Epidermal melanocyte (primary cell): Measurements from ENCODE around the gene ZNF420.
"Not testable (repeated sequence)": the region's sequence is repeated elsewhere in the genome, so short reads cannot be mapped to it uniquely, and the experiment has no call there.

Source experiments
- DNase-seq: peaks from one replicate; pipeline ENCODE4 v3.0.0; 2011; ENCODE audit warnings: low spot score; ENCODE audit not compliant: insufficient read length

Gene ZNF420

DNA sequence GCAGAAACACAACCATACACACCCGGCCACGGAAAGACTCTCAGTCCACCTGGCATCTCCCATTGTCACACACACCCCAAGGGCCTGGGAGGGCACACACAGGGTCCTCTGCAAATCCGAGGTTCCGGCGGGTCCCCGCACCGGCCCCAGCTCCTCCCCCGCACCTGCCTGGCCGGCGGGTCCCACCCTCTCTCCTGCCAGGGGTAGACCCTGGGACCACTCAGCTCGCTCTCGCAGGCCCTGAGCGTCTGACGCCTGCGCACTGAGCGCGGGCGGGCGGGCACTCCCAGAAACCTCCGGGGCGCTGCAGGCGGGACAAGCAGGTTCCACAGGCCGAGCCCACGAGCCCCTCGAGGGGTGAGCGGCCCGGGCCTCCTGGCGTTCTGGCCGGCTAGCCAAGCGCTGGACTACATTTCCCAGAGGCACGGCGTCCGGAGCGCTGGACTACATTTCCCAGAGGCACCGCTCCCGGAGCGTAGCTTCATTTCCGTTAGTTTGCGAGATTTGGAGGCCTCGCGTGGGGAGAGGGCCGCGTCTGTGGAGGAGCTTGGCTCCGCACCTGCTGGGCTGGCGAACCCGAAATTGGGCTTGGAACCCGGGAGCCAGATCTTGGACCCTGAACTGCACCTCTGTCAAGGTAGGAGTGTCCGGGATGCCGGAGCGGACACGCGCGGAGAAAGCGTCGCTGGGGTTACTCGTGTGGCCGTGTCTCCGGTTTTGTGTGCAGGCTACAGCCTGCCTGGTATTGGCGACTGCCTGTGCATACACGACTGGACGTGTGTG is at the start of gene ZNF420:
Gene ZNF420, plus strand, starts transcription at position 500 of the 783 bp plus-strand sequence. CDS start 10,686 bp downstream, outside the sequence.
- DNase-seq: peak; percentile 61

DNA sequence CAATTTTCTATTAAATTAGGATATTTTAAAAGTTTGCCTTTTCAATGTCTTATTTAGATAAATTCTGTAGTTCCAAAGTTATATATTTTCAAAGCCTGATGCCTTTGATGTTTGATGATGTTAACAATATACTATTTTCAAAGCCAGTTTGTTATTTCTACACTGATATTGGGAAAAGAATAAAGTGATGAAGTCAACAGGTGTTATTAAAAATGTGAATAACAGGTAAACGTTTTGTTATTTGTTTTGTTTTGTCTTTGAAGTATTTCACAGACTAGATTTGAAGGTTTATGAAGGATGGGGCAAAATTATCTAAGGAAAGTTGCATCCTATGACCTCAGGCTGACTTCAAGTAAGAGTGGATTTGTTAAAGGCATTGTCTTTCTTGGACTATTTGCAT is 33.1 kb upstream of the ZNF420 start:
- no peak for DNase-seq

DNA sequence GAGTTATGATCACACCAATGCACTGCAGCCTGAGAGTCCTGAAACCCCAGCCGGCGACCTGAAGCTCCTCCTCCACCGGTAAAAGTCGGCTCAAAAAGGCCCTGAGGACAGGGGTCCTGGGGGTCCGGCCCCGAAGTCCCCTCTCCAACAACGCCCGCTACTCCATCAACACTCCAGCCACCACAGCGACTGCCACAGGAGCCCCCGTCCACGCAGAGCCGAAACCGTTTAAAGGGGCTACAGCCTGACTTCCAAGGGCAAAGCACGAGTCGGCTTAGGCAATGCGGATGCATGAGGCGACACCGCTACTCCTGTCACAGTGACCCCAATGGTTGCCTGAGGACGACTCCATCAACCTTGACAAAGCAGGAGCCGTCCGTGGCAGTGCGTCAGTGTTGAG is 22.9 kb upstream of the ZNF420 start:
- DNase-seq: no peak

DNA sequence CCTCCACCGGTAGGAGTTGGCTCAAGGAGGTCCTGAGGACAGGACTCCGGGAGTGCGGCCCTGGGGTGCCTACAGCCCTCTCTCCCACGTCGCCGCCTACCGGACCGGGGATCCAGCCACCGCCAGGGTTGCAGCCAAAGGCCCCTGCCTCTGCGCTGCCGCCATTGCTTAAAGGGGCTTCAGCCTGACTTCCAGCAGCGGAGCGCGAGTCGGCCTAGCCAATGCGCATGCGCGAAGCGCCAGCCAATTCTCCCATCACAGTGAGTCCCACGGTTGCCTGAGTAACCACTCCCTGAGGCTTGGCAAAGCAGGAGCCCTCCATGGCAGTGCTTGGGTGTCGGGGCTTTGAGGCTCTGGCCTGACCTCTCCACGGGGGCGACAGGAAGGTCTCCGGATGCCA is 21.5 kb upstream of the ZNF420 start:
- DNase-seq: no peak

DNA sequence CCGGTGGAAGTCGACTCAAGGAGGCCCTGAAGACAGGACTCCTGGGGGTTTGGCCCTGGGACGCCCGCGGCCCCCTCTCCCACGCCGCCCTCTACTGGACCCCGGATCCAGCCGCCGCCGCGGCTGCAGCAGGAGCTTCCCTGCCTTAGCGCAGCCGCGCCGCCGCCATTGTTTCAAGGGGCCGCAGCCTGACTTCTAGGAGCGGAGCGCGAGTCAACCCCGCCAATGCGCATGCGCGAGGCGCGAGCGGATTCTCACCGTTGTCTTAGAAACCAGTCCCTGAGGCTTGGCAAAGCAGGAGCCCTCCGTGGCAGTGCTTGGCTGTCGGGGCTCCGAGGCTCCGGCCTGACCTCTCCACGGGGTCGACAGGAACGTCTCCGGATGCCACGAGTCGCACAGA is 19.1 kb upstream of the ZNF420 start:
- no peak for DNase-seq

DNA sequence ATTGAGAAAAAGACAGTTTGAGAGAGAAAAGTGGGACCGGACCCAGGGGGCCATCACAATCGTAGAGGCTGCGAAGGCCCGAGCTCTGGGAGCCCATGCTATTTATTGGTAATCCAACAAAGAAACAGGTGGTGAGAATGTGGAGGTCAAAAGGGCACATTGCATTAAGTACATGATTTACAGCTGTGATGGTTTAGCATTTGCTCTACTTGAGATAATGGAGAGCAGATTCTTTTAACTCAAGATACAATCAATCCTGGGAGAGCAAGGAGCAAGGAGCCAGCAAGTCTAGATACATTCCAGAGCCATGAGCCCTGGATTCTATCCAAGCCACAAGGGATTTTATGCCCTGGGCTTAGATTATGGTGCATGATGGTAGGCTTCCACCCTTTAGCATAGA is 13.3 kb upstream of the ZNF420 start:
- not testable (repeated sequence) for DNase-seq

DNA sequence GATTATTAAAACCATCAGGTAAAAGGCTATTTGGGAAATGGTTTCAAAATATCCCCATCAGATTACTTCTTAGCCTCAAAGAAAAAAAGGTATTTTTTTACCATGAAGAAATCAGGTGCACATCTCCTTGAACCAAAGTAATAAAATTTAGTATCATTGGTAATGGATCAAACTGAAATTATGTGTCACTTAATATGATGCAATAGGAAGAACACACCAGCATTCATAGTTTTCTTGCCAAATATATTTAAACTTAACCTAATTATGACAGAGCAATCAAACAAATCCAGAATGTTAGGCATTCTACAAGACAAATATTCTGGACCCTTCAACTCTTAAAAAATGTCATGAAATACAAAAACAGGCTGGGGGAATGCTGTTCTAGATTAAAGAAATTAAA is 4.1 kb upstream of the ZNF420 start:
- DNase-seq: no peak

DNA sequence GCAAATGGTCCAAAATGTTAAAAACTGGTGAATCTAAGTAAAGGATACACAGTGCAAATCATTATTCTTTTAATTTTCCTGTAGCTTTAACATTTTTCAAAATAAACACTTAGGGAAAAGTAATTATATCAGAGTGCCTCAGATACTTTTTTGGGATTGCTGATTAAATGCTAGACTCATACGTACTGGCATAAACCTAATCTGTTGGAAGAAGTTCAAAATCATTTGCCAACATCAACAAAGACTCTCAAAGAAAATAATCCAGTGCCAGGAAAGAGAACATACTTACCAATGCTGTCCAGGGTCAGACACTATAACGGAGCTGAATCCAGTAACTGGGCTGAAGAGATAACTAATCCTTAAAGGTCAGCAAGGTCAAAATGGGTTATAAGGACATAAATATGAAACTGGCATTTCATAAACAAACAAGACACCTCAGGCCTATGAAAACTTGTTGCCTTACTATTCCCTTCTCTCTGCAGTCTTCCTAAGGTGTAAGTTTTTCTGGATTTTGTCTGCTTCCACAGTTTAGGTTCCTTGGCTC is 3.3 kb upstream of the ZNF420 start:
- DNase-seq: no peak

DNA sequence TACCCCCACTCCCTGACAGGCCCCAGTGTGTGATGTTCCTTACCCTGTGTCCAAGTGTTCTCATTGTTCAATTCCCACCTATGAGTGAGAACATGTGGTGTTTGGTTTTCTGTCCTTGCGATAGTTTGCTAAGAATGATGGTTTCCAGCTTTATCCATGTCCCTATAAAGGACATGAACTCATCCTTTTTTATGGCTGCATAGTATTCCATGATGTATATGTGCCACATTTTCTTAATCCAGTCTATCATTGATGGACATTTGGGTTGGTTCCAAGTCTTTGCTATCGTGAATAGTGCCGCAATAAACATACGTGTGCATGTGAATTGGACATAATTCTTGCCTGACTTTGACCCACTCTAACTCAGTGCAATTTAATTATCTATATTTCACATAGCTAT is 1.7 kb upstream of the ZNF420 start:
- DNase-seq: not testable (repeated sequence)

DNA sequence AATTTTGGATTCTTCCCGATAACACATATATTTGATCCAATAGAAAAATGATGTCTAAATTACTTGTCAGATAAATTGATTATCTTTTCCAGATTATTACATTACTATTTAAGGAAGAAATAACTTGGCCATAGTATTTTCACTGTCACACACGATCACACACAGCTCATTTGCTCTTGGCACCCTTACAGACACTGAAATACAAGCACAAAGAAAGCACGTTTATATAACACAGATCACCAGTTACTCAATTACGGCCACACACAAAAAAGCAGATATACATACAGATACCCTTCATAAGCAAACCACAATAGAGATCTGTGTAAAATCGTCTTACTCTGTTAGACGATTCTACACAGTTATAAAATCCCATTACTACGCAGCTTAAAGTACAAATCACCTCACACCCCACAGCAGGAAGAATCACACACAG is 716 bp upstream of the ZNF420 start:
- no peak for DNase-seq

DNA sequence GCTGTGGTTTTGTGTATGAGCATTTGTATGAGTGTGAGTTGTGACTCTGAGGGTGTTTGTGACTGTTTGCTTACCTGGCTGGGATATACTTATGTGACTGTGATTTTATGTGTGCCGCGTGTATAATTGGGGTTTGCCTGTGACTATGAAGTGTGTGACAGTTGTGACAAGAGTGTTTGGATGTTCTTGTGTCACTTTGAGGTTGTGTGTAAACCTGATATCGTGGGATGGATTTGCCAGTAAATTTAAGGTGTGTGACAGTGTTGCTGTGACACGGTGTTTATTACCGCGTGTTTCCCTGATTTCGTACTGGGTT is 442 bp downstream of the ZNF420 start:
- DNase-seq: no peak

DNA sequence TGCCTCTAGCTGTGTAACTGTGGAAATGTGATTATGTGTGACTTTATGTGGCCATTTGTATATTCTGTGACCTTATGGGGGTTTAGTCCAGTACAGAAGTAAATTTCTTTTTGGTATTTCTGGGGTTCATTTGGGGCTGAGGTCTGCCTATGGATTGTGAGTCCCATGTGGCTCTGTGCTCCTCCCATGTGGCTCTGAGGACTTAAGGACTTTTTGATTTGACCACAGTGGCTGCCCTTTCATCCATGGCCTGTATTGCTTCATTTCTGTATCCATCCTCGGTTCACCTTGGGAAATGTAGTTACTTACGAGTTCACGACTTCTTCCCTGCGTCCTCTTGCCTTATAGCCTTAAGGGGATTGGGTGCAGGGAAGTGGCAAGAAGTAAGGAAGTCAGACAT is 1.0 kb downstream of the ZNF420 start:
- DNase-seq: no peak

DNA sequence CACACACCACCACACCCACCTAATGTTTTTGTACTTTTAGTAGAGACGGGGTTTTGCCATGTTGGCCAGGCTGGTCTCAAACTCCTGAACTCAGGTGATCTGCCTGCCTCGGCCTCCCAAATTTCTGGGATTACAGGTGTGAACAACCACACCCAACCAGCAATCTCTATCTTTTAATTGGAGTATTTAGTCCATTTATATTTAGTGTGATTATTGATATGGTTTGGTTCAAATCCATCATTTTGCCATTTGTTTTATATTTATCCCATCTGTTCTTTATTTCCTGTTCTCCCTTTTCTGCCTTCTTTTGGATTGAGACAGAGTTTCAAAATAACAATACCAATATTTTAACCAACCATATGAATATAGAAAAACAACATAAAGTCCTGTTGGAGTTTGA is 4.1 kb downstream of the ZNF420 start:
- no peak for DNase-seq

DNA sequence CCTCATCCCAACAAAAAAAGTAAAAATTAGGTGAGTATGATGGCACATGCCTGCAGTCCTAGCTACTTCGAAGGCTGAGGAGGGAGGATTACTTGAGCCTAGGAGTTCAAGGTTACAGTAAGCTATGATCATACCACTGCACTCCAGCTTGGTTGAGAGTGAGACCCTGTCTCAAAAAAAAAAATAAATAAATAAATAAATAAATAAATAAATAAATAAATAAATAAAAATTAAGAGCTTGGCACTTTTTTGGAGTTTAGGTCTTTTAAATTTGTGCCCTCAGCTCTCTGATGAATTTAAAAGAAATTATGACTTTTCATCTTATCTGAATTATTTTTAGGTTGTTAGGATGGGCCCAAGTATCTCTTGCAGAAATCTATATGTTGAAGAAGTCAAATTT is 8.9 kb downstream of the ZNF420 start:
- no peak for DNase-seq

DNA sequence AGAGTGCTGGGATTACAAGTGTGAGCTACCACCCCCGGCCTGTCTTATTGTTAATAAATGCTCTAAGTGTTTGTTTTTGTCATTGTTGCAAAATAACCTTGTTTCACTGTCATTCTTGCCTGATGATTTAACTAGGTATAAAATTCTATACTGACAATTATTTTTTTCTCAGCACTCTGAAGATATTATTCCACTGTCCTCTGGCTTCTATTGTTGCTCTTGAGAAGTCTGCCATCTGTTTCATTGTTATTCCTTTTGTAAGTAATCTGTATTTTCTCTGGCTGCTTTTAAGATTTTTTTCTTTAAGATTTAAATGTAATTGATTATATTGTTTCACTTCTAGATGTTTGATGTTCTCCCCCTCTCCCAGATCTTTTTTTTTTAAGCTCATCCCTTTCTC is 17.6 kb downstream of the ZNF420 start:
- DNase-seq: no peak

DNA sequence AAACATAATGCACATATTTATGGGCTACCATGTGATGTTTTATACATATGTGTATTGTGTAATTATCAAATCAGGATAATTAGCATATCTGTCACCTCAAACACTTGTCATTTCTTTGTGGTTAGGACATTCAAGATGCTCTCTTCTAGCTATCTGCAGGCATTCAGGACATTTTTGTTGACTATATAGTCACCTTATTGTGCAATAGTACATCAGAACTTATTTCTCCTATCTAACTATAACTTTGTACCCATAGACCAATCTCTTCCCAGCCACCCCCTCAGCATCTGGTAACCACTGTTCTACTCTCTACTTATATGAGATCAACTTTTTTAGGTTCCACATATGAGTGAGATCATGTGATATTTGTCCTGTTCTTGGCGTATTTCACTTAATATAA is 20.3 kb downstream of the ZNF420 start:
- DNase-seq: no peak

DNA sequence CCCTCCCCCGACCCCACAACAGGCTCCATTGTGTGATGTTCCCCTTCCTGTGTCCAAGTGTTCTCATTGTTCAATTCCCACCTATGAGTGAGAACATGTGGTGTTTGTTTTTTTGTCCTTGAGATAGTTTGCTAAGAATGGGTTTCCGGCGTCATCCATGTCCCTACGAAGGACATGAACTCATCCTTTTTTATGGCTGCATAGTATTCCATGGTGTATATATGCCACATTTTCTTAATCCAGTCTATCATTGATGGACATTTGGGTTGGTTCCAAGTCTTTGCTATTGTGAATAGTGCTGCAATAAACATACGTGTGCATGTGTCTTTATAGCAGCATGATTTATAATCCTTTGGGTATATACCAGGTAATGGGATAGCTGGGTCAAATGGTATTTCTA is 25.9 kb downstream of the ZNF420 start:
- not testable (repeated sequence) for DNase-seq

DNA sequence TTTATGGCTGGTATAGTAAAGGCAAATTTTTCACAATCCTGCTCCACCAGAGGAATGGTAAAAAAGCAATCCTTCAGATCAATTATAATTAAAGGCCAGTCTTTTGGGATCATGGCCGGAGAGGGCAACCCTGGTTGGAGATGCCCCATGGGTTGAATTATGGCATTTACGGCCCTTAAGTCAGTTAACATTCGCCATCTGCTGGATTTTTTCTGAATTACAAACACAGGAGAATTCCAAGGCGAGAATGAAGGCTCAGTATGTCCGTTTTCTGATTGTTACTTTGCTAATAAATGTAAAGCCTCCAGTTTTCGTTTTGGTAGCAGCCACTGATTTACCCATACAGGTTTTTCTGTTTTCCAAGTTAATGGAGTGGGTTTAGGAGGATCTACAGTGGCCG is 33.5 kb downstream of the ZNF420 start:
- DNase-seq: not testable (repeated sequence)

DNA sequence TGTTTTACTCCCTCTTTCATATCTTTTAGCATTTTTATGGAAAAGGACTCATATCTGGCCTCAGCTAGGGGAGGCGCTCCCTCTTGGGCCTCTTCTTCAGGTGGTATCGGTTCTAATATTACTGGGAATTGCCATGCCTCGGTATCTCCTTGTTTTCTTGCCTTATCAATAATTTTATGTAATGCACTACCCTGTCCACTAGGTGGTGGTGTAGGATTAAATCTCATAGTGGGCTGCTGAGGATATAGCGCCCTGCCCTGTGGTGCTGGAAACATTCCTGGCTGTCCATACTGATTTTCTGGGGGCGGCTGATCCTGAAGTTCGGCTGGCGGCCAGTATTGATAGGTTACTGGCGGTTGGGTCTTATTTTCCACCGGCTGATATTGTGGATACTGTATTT is 35.8 kb downstream of the ZNF420 start:
- DNase-seq: no peak

DNA sequence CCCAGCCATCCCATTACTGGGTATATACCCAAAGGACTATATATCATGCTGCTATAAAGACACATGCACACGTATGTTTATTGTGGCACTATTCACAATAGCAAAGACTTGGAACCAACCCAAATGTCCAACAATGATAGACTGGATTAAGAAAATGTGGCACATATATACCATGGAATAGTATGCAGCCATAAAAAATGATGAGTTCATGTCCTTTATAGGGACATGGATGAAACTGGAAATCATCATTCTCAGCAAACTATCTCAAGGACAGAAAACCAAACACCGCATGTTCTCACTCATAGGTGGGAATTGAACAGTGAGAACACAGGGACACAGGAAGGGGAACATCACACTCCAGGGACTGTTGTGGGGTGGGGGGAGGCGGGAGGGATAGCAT is 43.9 kb downstream of the ZNF420 start:
- DNase-seq: not testable (repeated sequence)

DNA sequence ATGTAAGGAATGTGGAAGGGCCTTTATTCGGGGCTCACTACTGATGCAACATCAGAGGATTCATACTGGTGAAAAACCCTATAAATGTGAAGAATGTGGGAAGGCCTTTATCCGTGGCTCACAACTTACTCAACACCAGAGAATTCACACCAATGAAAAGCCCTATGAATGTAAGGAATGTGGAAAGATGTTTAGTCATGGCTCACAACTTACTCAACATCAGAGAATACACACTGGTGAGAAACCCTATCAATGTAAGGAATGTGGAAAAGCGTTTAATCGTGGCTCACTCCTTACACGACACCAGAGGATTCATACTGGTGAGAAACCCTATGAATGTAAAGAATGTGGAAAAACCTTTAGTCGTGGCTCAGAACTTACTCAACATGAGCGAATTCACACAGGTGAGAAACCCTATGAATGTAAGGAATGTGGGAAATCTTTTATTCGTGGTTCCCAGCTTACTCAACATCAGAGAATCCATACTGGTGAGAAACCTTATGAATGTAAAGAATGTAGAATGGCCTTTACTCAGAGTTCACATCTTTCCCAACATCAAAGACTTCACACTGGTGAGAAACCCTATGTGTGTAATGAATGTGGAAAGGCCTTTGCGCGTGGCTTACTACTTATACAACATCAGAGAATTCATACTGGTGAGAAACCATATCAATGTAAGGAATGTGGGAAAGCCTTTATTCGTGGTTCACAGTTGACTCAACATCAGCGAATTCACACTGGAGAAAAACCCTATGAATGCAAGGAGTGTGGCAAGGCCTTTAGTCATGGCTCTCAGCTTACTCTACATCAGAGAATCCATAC is 50.0 kb downstream of the ZNF420 start:
- DNase-seq: no peak

DNA sequence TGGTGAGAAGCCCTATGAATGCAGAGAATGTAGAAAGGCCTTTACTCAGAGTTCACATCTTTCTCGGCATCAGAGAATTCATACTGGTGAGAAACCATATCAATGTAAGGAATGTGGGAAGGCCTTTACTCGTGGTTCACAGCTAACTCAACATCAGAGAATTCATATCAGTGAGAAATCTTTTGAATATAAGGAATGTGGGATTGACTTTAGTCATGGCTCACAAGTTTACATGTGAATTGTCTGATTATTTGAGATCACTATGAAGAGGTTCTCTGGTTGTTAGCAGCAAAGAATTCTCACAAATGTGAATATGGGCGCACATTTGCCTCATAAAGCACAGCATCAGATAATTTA is 50.6 kb downstream of the ZNF420 start:
- DNase-seq: no peak

DNA sequence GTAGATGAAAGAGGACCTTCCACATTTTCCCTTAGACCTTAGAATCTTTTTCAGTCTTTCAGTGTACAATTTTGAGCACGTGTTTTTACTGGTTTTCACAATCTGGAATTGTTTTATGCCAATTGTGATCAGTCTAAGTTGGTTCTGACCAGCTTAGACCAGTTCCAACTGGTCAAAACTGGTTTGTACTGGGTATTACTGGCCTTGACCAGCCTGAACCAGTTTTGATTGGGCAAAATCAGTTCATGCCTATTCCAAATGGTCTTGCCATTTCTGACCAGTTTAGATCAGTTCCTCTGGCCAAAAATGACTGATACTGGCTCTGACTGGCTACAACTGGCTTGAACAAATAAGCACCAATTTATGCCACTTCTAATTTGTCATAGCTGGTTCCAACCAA is 57.9 kb downstream of the ZNF420 start:
- no peak for DNase-seq
